Spinal cord (tissue), 10 donors: ENCODE measurements around the gene TMEM255B. TPM values are rescaled to one million over a fixed set of nuclear protein-coding genes. Genes with fewer than 3 reads are reported as not detected.
"Not testable (repeated sequence)": the region's sequence is repeated elsewhere in the genome, so short reads cannot be mapped to it uniquely, and the experiment has no call there.

ENCODE experiments used
- DNase-seq, 6 donors: peaks; one replicate each; pipeline versions ENCODE4 v3.0.0 to v3.0.0-alpha.2; 2013 to 2015; ENCODE audit warnings: low spot score in 6 of 6, low read depth in 4 of 6
- H3K27ac ChIP-seq: one replicate; pipeline ENCODE4 v1.5.1; 2013; ENCODE audit warnings: low read depth, low read length, control low read depth
- H3K27me3 ChIP-seq: one replicate; pipeline ENCODE4 v1.6.1; 2013; ENCODE audit warnings: low read length; ENCODE audit not compliant: control insufficient read depth, insufficient read depth
- H3K36me3 ChIP-seq: one replicate; pipeline ENCODE4 v1.6.1; 2013; ENCODE audit warnings: low read length; ENCODE audit not compliant: control insufficient read depth, insufficient read depth
- H3K4me1 ChIP-seq: one replicate; pipeline ENCODE4 v1.6.1; 2013; ENCODE audit warnings: low read length; ENCODE audit not compliant: control insufficient read depth, insufficient read depth
- H3K4me3 ChIP-seq: one replicate; pipeline ENCODE4 v1.5.1; 2013; ENCODE audit warnings: low read depth, low read length, control low read depth
- H3K9me3 ChIP-seq: one replicate; pipeline ENCODE4 v1.6.1; 2013; ENCODE audit warnings: low read length; ENCODE audit not compliant: control insufficient read depth, insufficient read depth
- WGBS: methylation state at CpG from one replicate; pipeline ENCODE4 v1.1.5; 2013; ENCODE audit warnings: missing lambda C conversion rate; ENCODE audit not compliant: insufficient coverage; 5-methylcytosine and 5-hydroxymethylcytosine counted together
- polyA plus RNA-seq, 2 donors: library from polyadenylated mRNA; unstranded; fragments of 120-200 nt; gene quantifications; one replicate each; pipeline ENCODE4 v1.2.1, GENCODE V29; 2013; ENCODE audit not compliant: insufficient read length in 2 of 2
- total RNA-seq, 2 donors: library from RNA; depleted of rRNA in 1 of 2; stranded (reverse); fragments of 120-200 nt in 1 of 2; fragments of >200 nt in 1 of 2; gene quantifications; one replicate each; pipeline versions ENCODE4 v1.2.3 to v1.2.4, GENCODE V29; 2013 to 2014
- donor health status: healthy.

Gene TMEM255B
- total and polyA plus RNA-seq, 4 donors, result 1.4 to 5.6 (median 3.4) TPM

- Histone ChIP-seq H3K4me3 (no peak overlapping the region), H3K36me3 (no peaks in the 10 kb centered on the region), H3K27ac (no peak overlapping the region), H3K9me3 (no peaks in the 10 kb centered on the region), H3K27me3 (no peaks in the 10 kb centered on the region), H3K4me1 (peaks cover 20% of the 10 kb centered on the region)
- DNase-seq, result no peak
- 83% methylated on average over 20 of the region's 21 CpGs for WGBS
Observed at GRCh38 chr13:113742445-113743120, 16.4 kb upstream of the TMEM255B start.

GRCh38 chr13:113743366-113744195 lies 15.4 kb upstream of the TMEM255B start:
- no peak overlapping the region for H3K4me3 ChIP-seq
- no peaks in the 10 kb centered on the region for H3K36me3 ChIP-seq
- H3K27me3 ChIP-seq, result no peaks in the 10 kb centered on the region
- peaks cover 20% of the 10 kb centered on the region for H3K4me1 ChIP-seq
- no peak for DNase-seq
- WGBS, result 84% methylated on average over 21 of the region's 24 CpGs
- H3K27ac ChIP-seq, result no peak overlapping the region
- no peaks in the 10 kb centered on the region for H3K9me3 ChIP-seq

- Histone ChIP-seq H3K36me3 (no peaks in the 10 kb centered on the region), H3K4me3 (no peak overlapping the region), H3K4me1 (peaks cover 20% of the 10 kb centered on the region), H3K27ac (no peak overlapping the region), H3K27me3 (no peaks in the 10 kb centered on the region), H3K9me3 (no peaks in the 10 kb centered on the region)
- WGBS, result 88% methylated on average over 19 of the region's 21 CpGs
- no peak for DNase-seq
Observed at GRCh38 chr13:113744197-113745000, 14.6 kb upstream of the TMEM255B start.

DNA sequence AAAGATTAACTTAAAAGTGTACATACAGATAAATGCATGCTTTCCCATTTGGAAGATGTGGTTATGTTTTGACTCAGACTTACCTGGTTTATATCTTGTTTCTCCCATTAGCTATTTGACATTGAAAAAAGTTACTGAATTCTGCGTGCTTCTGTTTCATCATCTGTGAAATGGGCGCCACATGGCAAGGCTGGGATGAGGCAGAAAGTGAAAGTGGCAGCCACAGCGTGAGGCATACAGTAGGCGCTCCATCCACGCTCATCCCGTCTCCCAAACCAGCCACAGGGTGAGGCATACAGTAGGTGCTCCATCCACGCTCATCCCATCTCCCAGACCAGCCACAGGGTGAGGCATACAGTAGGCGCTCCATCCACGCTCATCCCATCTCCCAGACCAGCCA lies 14.0 kb upstream of the TMEM255B start:
- DNase-seq, result no peak
- 100% methylated on average over 3 of the region's 9 CpGs for WGBS
- H3K4me3 ChIP-seq, result no peak overlapping the region
- peaks cover 17% of the 10 kb centered on the region for H3K4me1 ChIP-seq
- no peaks in the 10 kb centered on the region for H3K9me3 ChIP-seq
- H3K27me3 ChIP-seq, result no peaks in the 10 kb centered on the region
- H3K27ac ChIP-seq, result no peak overlapping the region
- no peaks in the 10 kb centered on the region for H3K36me3 ChIP-seq

GRCh38 chr13:113745500-113746142 lies 13.4 kb upstream of the TMEM255B start:
- H3K36me3 ChIP-seq, H3K27ac ChIP-seq, DNase-seq, H3K4me3 ChIP-seq, H3K27me3 ChIP-seq, H3K9me3 ChIP-seq: not testable (repeated sequence)
- WGBS, result 93% methylated on average over 13 of the region's 24 CpGs
- peaks cover 15% of the 10 kb centered on the region for H3K4me1 ChIP-seq

- no peak overlapping the region for H3K27ac ChIP-seq
- no peak overlapping the region for H3K4me3 ChIP-seq
- no peaks in the 10 kb centered on the region for H3K9me3 ChIP-seq
- H3K27me3 ChIP-seq, result no peaks in the 10 kb centered on the region
- 53% methylated on average over 5 of the region's 5 CpGs for WGBS
- H3K4me1 ChIP-seq, result peaks cover 15% of the 10 kb centered on the region
- no peak for DNase-seq
- no peaks in the 10 kb centered on the region for H3K36me3 ChIP-seq
Observed at GRCh38 chr13:113746143-113746525, 12.9 kb upstream of the TMEM255B start.

- Histone ChIP-seq H3K4me3 (no peak overlapping the region), H3K9me3 (no peaks in the 10 kb centered on the region), H3K36me3 (no peaks in the 10 kb centered on the region), H3K27me3 (no peaks in the 10 kb centered on the region), H3K4me1 (peaks cover 15% of the 10 kb centered on the region), H3K27ac (no peak overlapping the region)
- DNase-seq, result no peak
- WGBS, result 91% methylated on average over 5 of the region's 12 CpGs
Observed at GRCh38 chr13:113746671-113747070, 12.4 kb upstream of the TMEM255B start.

DNA sequence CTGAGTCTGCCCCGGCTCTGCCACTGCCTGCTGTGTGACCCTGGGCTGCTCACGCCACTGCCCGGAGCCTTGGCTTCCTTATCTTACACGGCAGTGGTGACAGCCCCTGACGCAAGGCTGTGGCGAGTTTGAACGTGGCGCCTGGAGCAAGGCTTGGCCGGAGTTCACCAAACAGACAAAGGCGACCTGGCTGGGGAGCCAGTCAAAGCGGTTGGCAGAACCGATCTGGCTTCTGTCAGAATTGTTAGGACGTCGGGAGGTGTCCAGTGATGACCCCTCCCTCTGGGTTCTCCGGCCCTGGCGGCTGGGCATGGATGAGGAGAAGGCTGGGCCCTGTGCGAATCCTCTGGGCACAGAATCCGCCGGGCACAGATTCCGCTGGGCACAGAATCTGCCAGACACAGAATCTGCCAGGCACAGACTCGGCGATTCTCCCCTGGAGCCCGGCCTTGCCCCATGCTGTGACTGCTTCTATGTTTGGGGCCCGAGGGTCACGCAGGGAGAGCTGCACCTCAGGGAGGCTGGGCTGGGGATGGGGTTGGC lies 11.7 kb upstream of the TMEM255B start:
- DNase-seq, result no peak
- 82% methylated on average over 25 of the region's 25 CpGs for WGBS
- no peak overlapping the region for H3K27ac ChIP-seq
- H3K9me3 ChIP-seq, result no peaks in the 10 kb centered on the region
- H3K36me3 ChIP-seq, result no peaks in the 10 kb centered on the region
- H3K4me1 ChIP-seq, result peaks cover 8% of the 10 kb centered on the region
- no peak overlapping the region for H3K4me3 ChIP-seq
- H3K27me3 ChIP-seq, result no peaks in the 10 kb centered on the region
